Liver (tissue), 9 donors: ENCODE measurements around the gene SLC7A10. TPM values are rescaled to one million over a fixed set of nuclear protein-coding genes. Genes with fewer than 3 reads are reported as not detected.

ENCODE experiments used
- DNase-seq: peaks from one replicate; pipeline ENCODE4 v3.0.0-alpha.2; 2017; ENCODE audit warnings: low spot score
- H3K27ac ChIP-seq, 2 donors: one replicate each; pipeline ENCODE4 v1.7.0; 2013; ENCODE audit warnings: inconsistent platforms in 2 of 2, low read length in 2 of 2, control low read depth in 1 of 2, low read depth in 1 of 2, mild to moderate bottlenecking in 1 of 2
- H3K27me3 ChIP-seq, 4 donors: one replicate each; pipeline versions ENCODE4 v1.6.1 to v1.7.0; 2013; ENCODE audit warnings: low read length in 3 of 4, inconsistent platforms in 1 of 4, mild to moderate bottlenecking in 1 of 4, moderate library complexity in 1 of 4; ENCODE audit not compliant: control insufficient read depth in 4 of 4, insufficient read depth in 4 of 4
- H3K36me3 ChIP-seq, 4 donors: one replicate each; pipeline versions ENCODE4 v1.6.1 to v1.7.0; 2013; ENCODE audit warnings: low read length in 3 of 4, mild to moderate bottlenecking in 3 of 4, low read depth in 1 of 4, moderate library complexity in 1 of 4; ENCODE audit not compliant: control insufficient read depth in 4 of 4, insufficient read depth in 3 of 4
- H3K4me1 ChIP-seq, 4 donors: one replicate each; pipeline versions ENCODE4 v1.6.1 to v1.7.0; 2013; ENCODE audit warnings: low read length in 3 of 4, mild to moderate bottlenecking in 3 of 4, moderate library complexity in 1 of 4; ENCODE audit not compliant: control insufficient read depth in 4 of 4, insufficient read depth in 4 of 4
- H3K4me3 ChIP-seq, 3 donors: one replicate each; pipeline versions ENCODE4 v1.6.1 to v1.7.0; 2013; ENCODE audit warnings: low read length in 3 of 3, control low read depth in 1 of 3, low read depth in 1 of 3, mild to moderate bottlenecking in 1 of 3
- H3K9ac ChIP-seq, 2 donors: one replicate each; pipeline ENCODE4 v1.7.0; 2013; ENCODE audit warnings: low read length in 2 of 2, mild to moderate bottlenecking in 2 of 2, moderate library complexity in 2 of 2, control low read depth in 1 of 2, low read depth in 1 of 2
- H3K9me3 ChIP-seq, 4 donors: one replicate each; pipeline versions ENCODE4 v1.6.1 to v1.7.0; 2013; ENCODE audit warnings: low read length in 3 of 4; ENCODE audit not compliant: control insufficient read depth in 4 of 4
- CTCF ChIP-seq: fragments of 150-350 bp; IDR thresholded peaks from 2 replicates; pipeline ENCODE4 v1.5.1; 2017; ENCODE audit warnings: improper control_type of control experiment, low read depth, low read length; ENCODE audit not compliant: missing input control
- EGR1 ChIP-seq, 2 donors: IDR thresholded peaks; 2 replicates each; pipeline ENCODE4 v1.6.1; 2016 to 2018; ENCODE audit warnings: antibody characterized with exemption in 2 of 2, low read depth in 2 of 2
- FOXA1 ChIP-seq: IDR thresholded peaks from 2 replicates; pipeline ENCODE4 v1.6.1; 2016; ENCODE audit warnings: antibody characterized with exemption
- FOXA2 ChIP-seq: IDR thresholded peaks from 2 replicates; pipeline ENCODE4 v1.6.1; 2016; ENCODE audit warnings: antibody characterized with exemption
- GABPA ChIP-seq, 2 donors: IDR thresholded peaks in 1 of 2; conservative IDR thresholded peaks in 1 of 2; 2 replicates each; pipeline ENCODE4 v1.6.1; 2016; ENCODE audit warnings: antibody characterized with exemption in 2 of 2, mild to moderate bottlenecking in 1 of 2, moderate library complexity in 1 of 2
- HNF4A ChIP-seq, 2 donors: conservative IDR thresholded peaks; 2 replicates each; pipeline ENCODE4 v1.6.1; 2016; ENCODE audit warnings: antibody characterized with exemption in 2 of 2, mild to moderate bottlenecking in 2 of 2
- HNF4G ChIP-seq: IDR thresholded peaks from 2 replicates; pipeline ENCODE4 v1.6.1; 2016; ENCODE audit warnings: antibody characterized with exemption
- JUND ChIP-seq, 2 donors: IDR thresholded peaks; 2 replicates each; pipeline ENCODE4 v1.6.1; 2016; ENCODE audit warnings: antibody characterized with exemption in 2 of 2
- NR2F2 ChIP-seq: IDR thresholded peaks from 2 replicates; pipeline ENCODE4 v1.6.1; 2016; ENCODE audit warnings: antibody characterized with exemption
- RAD21 ChIP-seq, 2 donors: IDR thresholded peaks; 2 replicates each; pipeline ENCODE4 v1.6.1; 2016; ENCODE audit warnings: antibody characterized with exemption in 2 of 2, mild to moderate bottlenecking in 2 of 2
- REST ChIP-seq: IDR thresholded peaks from 2 replicates; pipeline ENCODE4 v1.6.1; 2016; ENCODE audit warnings: antibody characterized with exemption, mild to moderate bottlenecking
- RXRA ChIP-seq, 2 donors: IDR thresholded peaks; 2 replicates each; pipeline ENCODE4 v1.6.1; 2017 to 2018; ENCODE audit warnings: antibody characterized with exemption in 2 of 2, mild to moderate bottlenecking in 1 of 2
- TAF1 ChIP-seq: conservative IDR thresholded peaks from 2 replicates; pipeline ENCODE4 v1.6.1; 2016; ENCODE audit warnings: antibody characterized with exemption, mild to moderate bottlenecking
- YY1 ChIP-seq: IDR thresholded peaks from 2 replicates; pipeline ENCODE4 v1.6.1; 2016; ENCODE audit warnings: antibody characterized with exemption, mild to moderate bottlenecking
- ZBTB33 ChIP-seq: IDR thresholded peaks from 2 replicates; pipeline ENCODE4 v1.6.1; 2016; ENCODE audit warnings: antibody characterized with exemption
- WGBS: extraction: QIAGEN DNeasy Blood & Tissue Kit; methylation state at CpG from one replicate; pipeline ENCODE4 v1.1.7; 2013; 5-methylcytosine and 5-hydroxymethylcytosine counted together
- polyA plus RNA-seq, 2 donors: library from polyadenylated mRNA; stranded (reverse) in 1 of 2; unstranded in 1 of 2; fragments of 200-250 nt in 1 of 2; fragments of >200 nt in 1 of 2; fragmentation: Nextera tagmentation in 1 of 2; extraction: Ambion mirVana in 1 of 2; gene quantifications; one replicate each; pipeline versions ENCODE4 v1.2.1 to v1.2.3, GENCODE V29; 2013 to 2015
- total RNA-seq, 2 donors: library from RNA; depleted of rRNA; stranded (reverse); fragments of >200 nt; gene quantifications; one replicate each; pipeline ENCODE4 v1.2.3, GENCODE V29; 2014
- donor health status: healthy.
- donor health status: healthy.
- donor health status: healthy.
- donor health status: healthy.
- donor health status: healthy.

The SLC7A10 gene
- total and polyA plus RNA-seq, 4 donors: not detected

- 94% methylated on average over 27 of the region's 27 CpGs for whole genome bisulfite sequencing
- Histone ChIP-seq H3K4me3 (no peak overlapping the region), H3K27me3 (no peaks in the 10 kb centered on the region), H3K36me3 (peaks cover 0 to 34% (median 11%) of the 10 kb centered on the region in 4 donors), H3K27ac (no peak overlapping the region), H3K9ac (no peak overlapping the region), H3K9me3 (no peaks in the 10 kb centered on the region), H3K4me1 (peaks cover 0 to 32% (median 20%) of the 10 kb centered on the region in 4 donors)
- DNase-seq: no peak
- no peak for TF ChIP-seq YY1
- TF ChIP-seq JUND (IDR thresholded peaks at IDR 0.05): no peak
- TF ChIP-seq NR2F2: no peak
- no peak for TF ChIP-seq EGR1 (IDR thresholded peaks at IDR 0.05; ENCODE audit: low read depth in 2 of 2)
- no peak for TF ChIP-seq FOXA2
- TF ChIP-seq TAF1: no peak
- no peak for TF ChIP-seq CTCF
- TF ChIP-seq RAD21 (IDR thresholded peaks at IDR 0.05): no peak
- TF ChIP-seq ZBTB33: no peak
- no peak for TF ChIP-seq GABPA (IDR thresholded peaks at IDR 0.05 in 1 of 2, conservative IDR thresholded peaks at IDR 0.05 in 1 of 2)
- TF ChIP-seq HNF4G: no peak
- TF ChIP-seq FOXA1: no peak
Measured at GRCh38 chr19:33205110-33205509, 20.5 kb downstream of the SLC7A10 start.

- H3K36me3 ChIP-seq: peaks cover 0 to 34% (median 11%) of the 10 kb centered on the region in 4 donors
- H3K27me3 ChIP-seq: no peaks in the 10 kb centered on the region
- no peaks in the 10 kb centered on the region for H3K9me3 ChIP-seq
- TF ChIP-seq JUND (IDR thresholded peaks at IDR 0.05): no peak
- TF ChIP-seq HNF4A (conservative IDR thresholded peaks at IDR 0.05): no peak
- no peak for TF ChIP-seq ZBTB33
- no peak for TF ChIP-seq FOXA2
- TF ChIP-seq RAD21 (IDR thresholded peaks at IDR 0.05): no peak
- no peak for TF ChIP-seq CTCF
- TF ChIP-seq HNF4G: no peak
- no peak for TF ChIP-seq REST
- no peak for TF ChIP-seq RXRA (IDR thresholded peaks at IDR 0.05)
- no peak for TF ChIP-seq YY1
- H3K4me1 ChIP-seq: peaks cover 0 to 26% (median 16%) of the 10 kb centered on the region in 4 donors
- DNase-seq: no peak
- WGBS: 95% methylated on average over 32 of the region's 32 CpGs
- no peak overlapping the region for H3K27ac ChIP-seq
- no peak overlapping the region for H3K4me3 ChIP-seq
- no peak overlapping the region for H3K9ac ChIP-seq
Measured at GRCh38 chr19:33204136-33204973, 21.3 kb downstream of the SLC7A10 start.
